Measurements from ENCODE around the gene HSPB8. TPM values are rescaled to one million over a fixed set of nuclear protein-coding genes. Genes with fewer than 3 reads are reported as not detected.

Gene HSPB8
- total RNA-seq, 2 donors from 2014 or later: 469 to 530 TPM

GRCh38 chr12:119179335-119180021 lies 747 bp downstream of the HSPB8 start:
- peaks cover 0 to 46% of the 10 kb centered on the region in 2 donors for H3K4me1 ChIP-seq
- no peaks in the 10 kb centered on the region for H3K27me3 ChIP-seq
- H3K27ac ChIP-seq: peak overlapping the region; percentile 97 to 99
- TF ChIP-seq CTCF (IDR thresholded peaks at IDR 0.05): no peak
- H3K36me3 ChIP-seq: peaks cover 7% of the 10 kb centered on the region
- no peaks in the 10 kb centered on the region for H3K9me3 ChIP-seq
- no peak for DNase-seq (ENCODE audit: low spot score)
- peak overlapping the region; percentile 71 to 91 for H3K4me3 ChIP-seq

DNA sequence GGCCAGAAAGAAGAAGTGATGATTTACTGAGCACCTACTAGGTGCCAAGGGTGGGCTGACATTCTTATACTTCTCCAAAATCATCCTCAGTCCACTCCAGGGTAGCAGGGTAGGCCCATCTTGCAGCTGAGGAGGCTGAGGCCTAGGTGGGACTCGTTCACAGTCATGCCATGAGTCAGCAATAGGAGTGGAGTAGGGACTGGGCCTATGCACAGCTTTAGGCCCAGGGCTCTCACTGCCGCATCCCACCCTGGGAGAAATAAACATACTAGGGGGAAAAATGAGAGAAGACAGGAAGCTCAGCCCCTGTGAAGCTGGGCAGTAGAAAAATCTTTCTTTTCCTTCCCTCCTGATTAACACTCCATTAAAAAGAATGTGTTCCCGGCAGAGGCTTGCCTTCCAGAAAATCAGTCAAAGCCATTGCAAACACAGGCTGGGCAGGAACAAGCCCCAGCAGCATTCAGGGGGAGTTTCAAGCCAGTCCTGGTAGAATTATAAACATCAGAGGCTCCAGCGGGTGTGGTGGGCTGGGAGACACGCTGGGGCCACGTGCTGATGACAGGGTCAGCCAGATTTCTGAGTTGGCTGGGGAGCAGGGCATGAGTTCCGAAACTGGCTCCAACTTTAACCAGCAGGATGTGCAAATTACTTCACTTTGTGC lies 1.8 kb downstream of the HSPB8 start:
- Histone ChIP-seq H3K9me3 (no peaks in the 10 kb centered on the region), H3K36me3 (peaks cover 7% of the 10 kb centered on the region), H3K27me3 (no peaks in the 10 kb centered on the region), H3K4me3 (peak overlapping the region; percentile 71 to 91), H3K4me1 (peaks cover 0 to 56% of the 10 kb centered on the region in 2 donors), H3K27ac (peak overlapping the region; percentile 97 to 99)
- no peak for TF ChIP-seq CTCF (IDR thresholded peaks at IDR 0.05)
- DNase-seq (ENCODE audit: low spot score): peak; percentile 85

DNA sequence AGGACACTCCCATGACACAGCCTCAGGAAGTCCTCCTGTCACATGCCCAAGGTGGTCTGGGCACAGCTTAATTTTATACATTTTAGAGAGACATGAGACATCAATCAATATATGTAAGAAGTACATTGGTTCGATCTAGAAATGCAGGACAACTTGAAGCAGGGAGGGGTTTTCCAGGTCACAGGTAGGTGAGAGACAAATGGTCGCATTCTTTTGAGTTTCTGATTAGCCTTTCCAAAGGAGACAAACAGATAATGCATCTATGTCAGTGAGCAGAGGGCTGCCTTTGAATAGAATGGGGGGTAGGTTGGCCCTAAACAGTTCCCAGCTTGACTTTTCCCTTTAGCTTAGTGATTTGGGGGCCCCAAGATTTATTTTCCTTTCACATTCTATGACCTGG lies 2.5 kb downstream of the HSPB8 start:
- Histone ChIP-seq H3K4me1 (peaks cover 0 to 56% of the 10 kb centered on the region in 2 donors), H3K9me3 (no peaks in the 10 kb centered on the region), H3K4me3 (peak overlapping the region; percentile 71 to 91), H3K27ac (peak overlapping the region; percentile 97 to 99), H3K27me3 (no peaks in the 10 kb centered on the region), H3K36me3 (peaks cover 7% of the 10 kb centered on the region)
- DNase-seq (ENCODE audit: low spot score): no peak
- no peak for TF ChIP-seq CTCF (IDR thresholded peaks at IDR 0.05)

GRCh38 chr12:119181944-119182343 lies 3.2 kb downstream of the HSPB8 start:
- Histone ChIP-seq H3K4me1 (peaks cover 0 to 57% of the 10 kb centered on the region in 2 donors), H3K27ac (peak overlapping the region; percentile 97 to 99), H3K36me3 (peaks cover 11% of the 10 kb centered on the region), H3K9me3 (no peaks in the 10 kb centered on the region), H3K4me3 (peak overlapping the region; percentile 71 to 91), H3K27me3 (no peaks in the 10 kb centered on the region)
- no peak for DNase-seq (ENCODE audit: low spot score)
- TF ChIP-seq CTCF (IDR thresholded peaks at IDR 0.05): no peak

DNA sequence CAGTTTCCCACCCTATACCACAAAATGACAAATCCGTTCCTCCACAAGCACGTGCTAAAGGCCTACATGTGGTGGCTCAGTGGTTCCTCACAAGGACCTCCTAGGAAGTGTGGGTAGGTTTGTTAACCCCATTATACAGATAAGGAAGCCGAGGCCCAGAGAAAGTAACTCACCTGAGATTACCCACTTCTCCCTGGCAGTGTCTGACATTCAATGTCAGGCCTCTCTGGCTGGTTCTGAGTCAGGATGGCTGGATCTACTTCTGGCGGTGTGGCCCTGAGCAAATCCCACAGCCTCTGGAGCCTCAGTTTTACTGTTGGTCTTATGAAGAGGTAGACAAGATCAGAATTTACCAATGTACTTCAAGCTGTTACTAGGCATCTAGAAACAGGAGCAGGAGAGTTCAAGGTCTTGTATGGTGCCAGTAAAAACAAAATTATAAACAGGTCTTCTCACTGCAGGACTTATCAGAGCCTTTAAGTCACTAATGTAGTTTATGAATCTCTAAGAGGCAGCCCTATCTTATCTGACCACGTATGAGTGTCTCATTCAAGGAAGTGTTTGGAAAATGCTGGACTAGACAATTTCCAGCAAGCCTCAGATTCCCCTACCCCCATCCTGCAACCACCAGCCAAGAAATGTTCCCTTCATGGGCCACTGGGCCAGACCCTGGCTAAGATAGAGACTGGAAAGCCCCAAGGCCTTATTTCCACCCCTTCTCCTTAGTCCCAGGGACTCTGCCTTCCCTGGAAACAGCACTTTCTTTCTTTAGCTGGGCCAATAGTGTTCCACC lies 4.2 kb downstream of the HSPB8 start:
- DNase-seq (ENCODE audit: low spot score): no peak
- H3K27me3 ChIP-seq: no peaks in the 10 kb centered on the region
- no peak for TF ChIP-seq CTCF (IDR thresholded peaks at IDR 0.05)
- H3K4me3 ChIP-seq: peak overlapping the region; percentile 71 to 91
- no peaks in the 10 kb centered on the region for H3K9me3 ChIP-seq
- peaks cover 0 to 64% of the 10 kb centered on the region in 2 donors for H3K4me1 ChIP-seq
- H3K36me3 ChIP-seq: peaks cover 21% of the 10 kb centered on the region
- H3K27ac ChIP-seq: peak overlapping the region; percentile 97 to 99
